Gastroesophageal sphincter (tissue), 3 donors: ENCODE results near the gene HOXB4.

Experiments used
- EP300 ChIP-seq: sonication (generic); formaldehyde crosslinking; IDR thresholded peaks from one replicate; pipeline ENCODE4 v1.6.1; 2017; ENCODE audit warnings: antibody characterized with exemption, mild to moderate bottlenecking
- POLR2A ChIP-seq, 2 donors: fragments of 450-650 bp; IDR thresholded peaks; one replicate each; pipeline ENCODE4 v1.6.1; 2017; ENCODE audit warnings: antibody characterized with exemption in 2 of 2, mild to moderate bottlenecking in 2 of 2, moderate library complexity in 1 of 2
- TF ChIP-seq, protein P1 (sequence below), 4 experiments: fragments of 200-600 bp in 2 of 4; fragments of 450-650 bp in 2 of 4; sonication (generic) in 1 of 4; IDR thresholded peaks; one replicate each; pipeline ENCODE4 v1.5.1; 2017 to 2019; ENCODE audit warnings: antibody characterized with exemption in 4 of 4, mild to moderate bottlenecking in 2 of 4, moderate library complexity in 2 of 4

- TF ChIP-seq, protein P1, sequence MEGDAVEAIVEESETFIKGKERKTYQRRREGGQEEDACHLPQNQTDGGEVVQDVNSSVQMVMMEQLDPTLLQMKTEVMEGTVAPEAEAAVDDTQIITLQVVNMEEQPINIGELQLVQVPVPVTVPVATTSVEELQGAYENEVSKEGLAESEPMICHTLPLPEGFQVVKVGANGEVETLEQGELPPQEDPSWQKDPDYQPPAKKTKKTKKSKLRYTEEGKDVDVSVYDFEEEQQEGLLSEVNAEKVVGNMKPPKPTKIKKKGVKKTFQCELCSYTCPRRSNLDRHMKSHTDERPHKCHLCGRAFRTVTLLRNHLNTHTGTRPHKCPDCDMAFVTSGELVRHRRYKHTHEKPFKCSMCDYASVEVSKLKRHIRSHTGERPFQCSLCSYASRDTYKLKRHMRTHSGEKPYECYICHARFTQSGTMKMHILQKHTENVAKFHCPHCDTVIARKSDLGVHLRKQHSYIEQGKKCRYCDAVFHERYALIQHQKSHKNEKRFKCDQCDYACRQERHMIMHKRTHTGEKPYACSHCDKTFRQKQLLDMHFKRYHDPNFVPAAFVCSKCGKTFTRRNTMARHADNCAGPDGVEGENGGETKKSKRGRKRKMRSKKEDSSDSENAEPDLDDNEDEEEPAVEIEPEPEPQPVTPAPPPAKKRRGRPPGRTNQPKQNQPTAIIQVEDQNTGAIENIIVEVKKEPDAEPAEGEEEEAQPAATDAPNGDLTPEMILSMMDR (IDR thresholded peaks at IDR 0.05), result no peak
- no peak for TF ChIP-seq EP300
- no peak for TF ChIP-seq POLR2A (IDR thresholded peaks at IDR 0.05)
Measured at GRCh38 chr17:48562934-48563333, 15.2 kb downstream of the HOXB4 start.
